DMS79 treated with DMSO at 0.1 percent for 48 hours (cell line): ENCODE data around the gene PCBP4.
A peak's percentile ranks its signal among the peaks of the same experiment; 100 is the strongest.

ENCODE experiments used
- DNase-seq: peaks from one replicate; lab custom pipeline; 2025; lab: John Stamatoyannopoulos, UW

The PCBP4 gene

GRCh38 chr3:51967384-51968169 is at the start of gene PCBP4:
PCBP4 (minus strand) TSS chr3:51967454; CDS start chr3:51961240, 6,214 bp downstream.
- peak; percentile 6 for DNase-seq

- no peak for DNase-seq
These were observed 48.4 kb upstream of the PCBP4 start for GRCh38 chr3:52015438-52016228.

GRCh38 chr3:52014613-52015012 is 47.4 kb upstream of the PCBP4 start:
- no peak for DNase-seq

DNA sequence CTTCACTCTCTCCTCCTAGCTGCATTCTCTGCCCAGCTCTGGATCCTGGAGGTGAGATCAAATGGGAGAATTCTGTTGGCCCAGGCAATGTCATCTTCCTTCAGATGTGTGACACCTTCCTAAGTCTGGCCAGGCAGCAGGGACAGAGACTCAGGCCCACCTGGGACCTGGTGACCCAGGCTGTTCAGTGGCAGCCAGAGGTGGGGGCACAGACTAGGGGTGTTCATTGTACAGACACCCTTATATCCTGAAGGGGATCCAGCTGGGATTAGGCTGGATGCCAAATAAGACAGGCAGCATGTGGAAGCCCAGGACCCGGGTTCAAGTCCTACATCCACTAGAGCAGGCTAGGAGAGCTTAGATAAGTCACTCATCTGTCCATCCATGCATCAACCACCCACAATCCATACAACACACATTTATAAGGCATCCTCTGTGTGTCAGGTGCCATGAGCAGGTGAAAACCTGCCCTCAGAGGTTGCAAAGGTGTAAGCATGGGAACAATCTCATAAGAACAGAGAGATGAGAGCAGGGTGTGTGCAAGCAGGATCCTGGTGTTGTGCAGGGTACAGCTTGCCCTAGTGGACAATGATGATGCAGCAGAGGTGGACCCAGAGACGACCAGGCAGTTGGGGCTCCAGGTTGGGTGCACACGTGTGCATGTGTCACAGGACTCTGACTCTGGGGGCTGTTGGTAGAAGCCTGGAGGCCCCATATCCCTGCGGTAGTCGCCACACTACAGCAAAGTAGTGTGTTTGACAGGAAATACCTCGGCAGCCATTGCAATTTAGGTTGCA is 46.7 kb upstream of the PCBP4 start:
- no peak for DNase-seq

- DNase-seq, result no peak
These were observed 45.4 kb upstream of the PCBP4 start for GRCh38 chr3:52012699-52013098.

GRCh38 chr3:52010431-52010830 is 43.2 kb upstream of the PCBP4 start:
- no peak for DNase-seq

DNA sequence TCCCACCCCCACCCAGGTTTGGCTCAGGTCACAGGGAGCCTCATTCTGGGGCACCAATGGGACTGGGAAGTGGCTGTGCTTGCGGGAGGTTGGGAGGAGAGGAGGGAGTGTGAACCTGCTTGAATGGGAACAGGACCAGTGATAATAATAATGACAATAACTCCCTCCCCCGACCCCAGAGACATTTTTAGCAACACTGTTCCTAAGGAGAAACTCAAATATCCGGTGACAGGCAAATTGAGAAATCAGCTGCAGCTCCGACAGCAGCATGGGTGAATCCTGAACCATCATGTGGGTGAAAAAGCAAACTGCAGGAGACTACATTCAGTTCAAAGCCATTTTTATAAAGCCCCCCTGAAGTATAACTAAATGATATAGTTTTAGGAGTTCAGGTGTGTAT is 40.0 kb upstream of the PCBP4 start:
- no peak for DNase-seq

DNA sequence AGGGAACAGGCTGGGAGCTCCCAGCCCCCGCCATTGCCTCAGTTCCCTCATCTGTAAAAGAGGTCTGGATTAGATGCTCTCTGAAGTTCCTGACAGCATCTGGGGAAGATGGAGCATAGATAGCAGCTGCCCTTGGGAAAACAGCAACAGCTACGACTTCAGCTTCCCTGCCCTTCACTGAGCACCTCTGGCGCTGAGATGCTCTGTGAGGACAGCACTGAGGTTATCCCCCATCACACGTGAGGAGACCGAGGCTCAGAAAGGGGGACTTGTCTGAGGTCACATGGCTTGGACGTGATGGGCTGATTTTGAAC is 39.5 kb upstream of the PCBP4 start:
- DNase-seq, result no peak

- DNase-seq, result no peak
These were observed 39.0 kb upstream of the PCBP4 start for GRCh38 chr3:52006017-52006819.

- peak; percentile 42 for DNase-seq
These were observed 38.3 kb upstream of the PCBP4 start for GRCh38 chr3:52005571-52005986.

DNA sequence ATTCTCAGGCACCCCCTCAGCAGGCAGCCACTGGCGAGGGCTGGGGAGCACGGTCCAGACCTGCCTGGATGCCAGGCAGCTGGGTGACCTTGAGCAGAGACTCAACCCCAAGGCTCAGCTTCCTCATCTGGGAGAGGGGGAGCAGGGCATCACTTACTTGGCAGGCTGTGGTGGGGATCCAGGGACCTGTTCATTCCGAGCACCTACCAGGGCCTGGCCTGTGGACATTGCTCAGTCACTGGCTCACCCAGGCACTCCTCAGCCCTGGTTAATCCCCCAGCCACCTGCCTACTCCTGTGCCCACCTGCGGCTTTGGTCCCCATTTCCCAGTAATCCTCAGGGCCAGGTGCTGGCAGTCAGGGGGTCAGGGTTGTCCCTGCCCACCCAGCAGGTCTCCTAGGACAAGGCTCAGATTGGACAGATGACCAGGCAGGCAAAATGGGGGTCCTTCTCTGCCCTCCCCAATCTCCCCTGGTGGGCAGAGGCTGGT is 37.7 kb upstream of the PCBP4 start:
- no peak for DNase-seq

GRCh38 chr3:52004163-52004787 is 37.0 kb upstream of the PCBP4 start:
- no peak for DNase-seq

- no peak for DNase-seq
These were observed 35.5 kb upstream of the PCBP4 start for GRCh38 chr3:52002748-52003147.

- peak; percentile 47 for DNase-seq
These were observed 34.3 kb upstream of the PCBP4 start for GRCh38 chr3:52001443-52001974.

DNA sequence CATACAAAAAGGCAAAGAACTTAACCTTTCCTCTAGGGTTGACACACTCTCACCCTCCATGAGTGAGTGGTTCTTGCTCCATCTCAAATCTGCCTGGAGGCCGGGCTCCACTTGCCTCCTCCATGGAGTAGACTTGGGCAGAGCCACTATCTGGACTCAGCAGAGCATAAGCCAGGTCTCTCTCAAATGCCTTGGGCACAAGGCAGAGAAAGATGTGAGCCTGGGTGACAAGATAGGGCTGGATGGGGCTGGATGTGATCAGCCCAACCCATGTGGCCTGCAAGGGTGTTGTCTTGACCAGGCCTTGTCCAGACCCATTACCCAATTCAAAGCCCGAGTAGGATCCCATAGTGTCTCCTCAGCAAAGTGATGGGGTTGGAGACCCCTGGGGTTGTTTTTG is 32.6 kb upstream of the PCBP4 start:
- no peak for DNase-seq

- no peak for DNase-seq
These were observed 31.5 kb upstream of the PCBP4 start for GRCh38 chr3:51998774-51999173.

DNA sequence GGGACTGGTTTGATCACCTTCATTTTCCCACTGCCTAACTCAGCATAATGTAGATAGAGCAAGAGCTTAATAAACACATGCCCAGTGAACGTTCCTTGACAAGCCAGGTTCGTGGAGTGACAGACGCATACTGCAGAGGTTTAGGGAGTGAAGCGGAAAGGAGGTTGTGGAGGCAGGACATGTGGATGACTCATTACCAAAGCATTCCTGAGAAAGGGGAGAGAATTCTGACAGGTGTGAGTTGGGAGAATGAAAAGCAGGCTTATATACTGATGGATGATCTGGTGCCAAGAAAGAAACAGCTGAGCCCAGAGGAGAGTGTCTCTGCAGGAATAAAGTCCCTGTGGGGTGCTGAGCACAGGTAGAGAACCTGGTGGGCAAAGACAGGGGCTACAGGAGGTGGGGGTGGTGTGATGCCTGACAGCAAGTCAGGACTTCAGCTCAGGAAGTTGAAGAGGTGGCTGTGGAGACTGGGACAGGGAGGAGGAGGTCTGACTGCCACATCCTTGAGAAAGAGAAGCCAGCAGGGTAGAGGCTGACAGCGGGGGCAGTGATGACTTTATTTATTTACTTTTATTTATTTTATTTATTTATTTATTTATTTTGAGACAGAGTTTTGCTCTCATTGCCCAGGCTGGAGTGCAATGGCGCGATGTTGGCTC is 30.8 kb upstream of the PCBP4 start:
- DNase-seq, result no peak

DNA sequence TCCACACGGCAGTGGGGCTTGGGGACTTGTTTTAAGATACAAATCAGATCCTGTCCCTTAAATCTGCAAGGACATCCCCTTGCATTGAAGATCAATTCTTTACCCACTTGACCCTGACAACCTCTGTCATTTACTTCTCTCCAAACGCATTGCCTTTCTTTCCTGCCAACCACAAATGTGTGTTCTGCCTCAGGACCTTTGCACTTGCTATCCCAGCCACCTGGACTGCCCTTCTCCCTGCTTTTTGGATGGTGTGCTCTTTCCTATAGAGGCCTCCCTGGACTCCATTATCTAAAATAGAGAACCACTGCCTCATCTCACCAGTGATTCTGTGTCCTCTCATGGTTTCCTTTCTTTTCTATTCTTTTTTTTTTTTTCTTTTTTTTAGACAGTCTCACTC is 29.9 kb upstream of the PCBP4 start:
- DNase-seq, result no peak

DNA sequence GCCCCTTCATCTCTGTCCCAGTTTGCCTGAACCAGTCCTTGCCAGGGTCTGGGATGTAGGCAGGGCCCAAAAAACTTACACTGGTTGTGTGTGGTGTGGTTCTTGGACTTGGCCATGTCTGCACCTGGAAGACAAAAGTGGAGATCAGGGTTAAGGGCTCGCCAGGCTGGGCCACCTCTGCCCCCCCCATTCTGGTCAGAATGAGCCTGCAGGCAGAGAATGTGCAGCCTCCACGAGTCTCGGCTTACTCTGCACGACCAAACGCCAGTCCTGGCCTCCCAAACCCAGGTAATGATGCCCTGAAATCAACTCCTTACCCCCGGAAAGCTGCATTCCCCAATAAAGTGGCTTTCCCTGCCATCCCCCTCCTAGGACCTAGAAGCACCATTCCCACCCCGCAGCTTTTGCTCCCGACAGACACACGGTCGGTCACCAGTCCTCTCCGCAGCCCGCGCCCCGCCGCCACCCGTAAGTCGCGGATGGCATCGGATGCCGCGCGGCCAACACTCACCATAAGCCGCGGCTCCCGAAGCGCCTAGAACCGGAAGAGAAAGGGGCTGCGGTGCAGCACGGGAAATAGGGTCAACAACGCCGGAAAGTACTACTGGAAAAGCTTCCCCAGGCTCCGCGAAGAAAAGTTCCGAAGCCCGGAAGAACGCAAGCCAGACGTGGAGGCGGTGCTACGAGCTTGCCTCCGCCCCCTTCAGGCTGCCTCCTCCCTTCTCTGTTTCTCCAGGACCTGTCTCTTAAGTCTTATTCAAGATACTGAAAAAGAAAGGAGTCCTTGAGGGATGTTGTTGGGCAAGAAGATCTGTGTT is 28.3 kb upstream of the PCBP4 start, which contains the start of gene RPL29:
RPL29 (minus strand) TSS at position 550 of the 818 bp plus-strand sequence; CDS start at position 116, 434 bp downstream.
- DNase-seq, result peak; percentile 68
